ENCODE results near the gene PLEKHA6.

PLEKHA6 gene

DNA sequence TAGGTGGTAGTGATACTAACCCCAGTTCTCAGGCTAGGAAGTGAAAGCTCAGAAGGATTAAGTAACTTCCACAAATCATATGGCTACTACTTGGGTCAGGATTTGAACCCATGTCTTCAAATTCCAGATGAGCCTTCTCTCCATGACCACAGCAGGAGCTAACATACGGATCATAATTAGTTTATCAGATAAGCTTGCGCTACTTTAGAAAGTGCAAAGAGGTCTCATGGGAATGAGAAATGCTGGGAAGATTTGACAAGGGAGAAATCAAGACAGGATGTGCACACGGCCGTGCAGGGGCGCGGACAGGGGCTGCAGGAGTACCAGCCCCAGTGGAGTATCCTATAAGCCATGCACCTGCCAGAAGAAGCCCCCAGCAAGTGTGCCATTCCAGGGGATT is 5.2 kb downstream of the PLEKHA6 start:
- no peak for DNase-seq

GRCh38 chr1:204353213-204353910 is 6.4 kb downstream of the PLEKHA6 start:
- no peak for DNase-seq

DNA sequence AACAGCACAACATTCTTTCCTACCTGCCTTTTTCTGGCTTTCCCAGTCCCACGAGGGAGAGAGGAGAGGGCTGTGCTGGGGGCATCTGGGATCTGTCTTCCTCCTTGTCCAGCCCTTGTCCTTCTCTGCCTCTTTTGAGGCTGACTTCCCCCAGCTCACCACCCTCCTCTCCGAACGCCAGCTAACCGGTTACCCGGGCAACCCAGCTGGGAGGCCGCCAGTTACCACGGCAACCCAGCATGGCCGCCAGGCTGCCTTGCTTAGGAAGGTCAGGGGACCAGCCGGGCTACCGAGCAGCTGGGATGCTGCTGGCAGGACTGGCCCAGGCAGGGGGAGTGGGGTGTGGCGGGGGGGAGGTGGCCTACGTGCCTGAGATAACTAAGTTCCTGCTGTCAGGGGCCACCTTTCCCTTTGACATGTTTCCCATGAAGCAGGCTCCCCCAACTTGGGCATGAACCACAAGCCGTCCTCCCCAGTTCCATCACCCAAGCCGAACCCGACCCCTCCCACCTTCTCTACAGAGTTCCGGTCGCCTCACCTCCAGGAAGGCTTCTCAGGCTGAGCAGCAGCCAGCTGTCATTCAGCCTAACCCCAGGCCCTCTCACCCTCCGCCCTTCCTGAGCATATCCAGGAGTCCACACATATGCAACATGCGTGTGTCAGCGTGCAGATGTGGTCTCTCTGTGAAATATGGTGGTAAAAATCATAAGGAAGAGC is 8.7 kb downstream of the PLEKHA6 start:
- DNase-seq = no peak

GRCh38 chr1:204350312-204350711 is 9.4 kb downstream of the PLEKHA6 start:
- DNase-seq = no peak

DNA sequence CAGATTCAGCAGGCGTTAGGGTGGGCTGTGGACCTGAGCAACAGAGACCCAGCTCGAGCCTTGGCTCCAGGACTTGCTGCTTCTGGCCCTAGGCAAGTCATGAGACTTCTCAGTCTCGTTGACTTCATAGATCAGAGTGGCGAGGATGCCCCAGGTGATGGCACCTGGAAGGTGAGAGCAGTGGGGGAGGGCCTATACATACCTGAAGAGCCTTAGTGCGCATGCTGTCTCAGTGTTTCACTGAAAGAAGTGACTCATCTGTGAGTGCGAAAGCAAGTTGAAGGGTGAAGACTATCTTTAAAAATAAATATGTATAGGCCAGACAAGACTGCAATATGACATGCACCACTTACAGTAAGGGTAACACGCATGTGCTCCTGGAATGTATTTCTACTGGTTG is 10.1 kb downstream of the PLEKHA6 start:
- DNase-seq = no peak

GRCh38 chr1:204348722-204349121 is 11.0 kb downstream of the PLEKHA6 start:
- DNase-seq = no peak

DNA sequence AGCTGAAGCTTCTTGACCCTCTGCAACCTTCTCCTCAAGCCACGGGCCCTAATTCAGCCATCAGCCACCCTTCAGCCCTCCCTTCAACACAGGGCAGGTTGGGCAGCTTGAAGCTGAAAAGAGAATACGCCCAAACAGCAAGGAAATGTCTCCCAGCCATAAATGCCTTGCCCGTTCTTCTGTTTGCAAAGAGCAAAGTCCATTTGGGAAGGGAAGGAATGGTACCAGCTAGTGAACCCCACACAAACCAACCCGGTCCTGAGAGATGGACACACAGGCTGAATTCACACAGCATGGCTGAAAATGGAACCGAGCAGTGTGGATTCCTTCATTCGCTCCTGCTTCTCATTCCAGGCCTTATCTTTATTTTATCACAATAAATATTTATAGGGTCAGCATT is 11.5 kb downstream of the PLEKHA6 start:
- no peak for DNase-seq

DNA sequence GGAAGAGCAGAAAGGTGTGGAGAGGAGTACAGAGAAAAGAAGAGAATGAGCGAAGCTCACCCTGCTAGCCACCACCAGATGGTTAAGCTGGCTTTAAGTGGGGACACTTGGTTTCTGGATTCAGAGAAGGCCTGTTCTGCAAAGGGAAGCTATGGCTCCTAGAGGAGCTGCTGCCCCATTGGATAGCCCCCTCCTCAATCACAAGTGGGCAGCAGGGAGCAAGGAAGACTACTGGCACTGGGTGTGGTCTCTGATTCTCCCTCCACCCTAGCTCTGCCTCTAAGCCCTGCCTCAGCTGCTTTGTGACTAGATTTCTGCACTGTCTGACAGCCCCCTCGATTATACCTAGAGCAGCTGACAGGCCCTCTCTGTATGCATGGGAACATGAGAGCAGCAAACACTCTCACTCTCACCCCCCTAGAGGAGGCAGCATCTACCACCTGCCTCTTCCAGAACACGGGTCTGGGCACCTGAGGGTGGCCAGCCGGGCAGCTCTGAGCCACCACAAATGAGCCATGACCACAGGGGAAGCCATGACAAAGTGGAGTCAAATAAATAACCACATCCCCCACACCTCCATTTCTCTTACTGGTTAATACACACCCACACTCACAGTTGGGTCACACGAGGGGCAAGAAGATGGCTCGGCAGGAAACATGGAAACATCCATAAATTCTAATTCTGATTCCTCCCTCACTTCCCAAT is 13.6 kb downstream of the PLEKHA6 start:
- no peak for DNase-seq

DNA sequence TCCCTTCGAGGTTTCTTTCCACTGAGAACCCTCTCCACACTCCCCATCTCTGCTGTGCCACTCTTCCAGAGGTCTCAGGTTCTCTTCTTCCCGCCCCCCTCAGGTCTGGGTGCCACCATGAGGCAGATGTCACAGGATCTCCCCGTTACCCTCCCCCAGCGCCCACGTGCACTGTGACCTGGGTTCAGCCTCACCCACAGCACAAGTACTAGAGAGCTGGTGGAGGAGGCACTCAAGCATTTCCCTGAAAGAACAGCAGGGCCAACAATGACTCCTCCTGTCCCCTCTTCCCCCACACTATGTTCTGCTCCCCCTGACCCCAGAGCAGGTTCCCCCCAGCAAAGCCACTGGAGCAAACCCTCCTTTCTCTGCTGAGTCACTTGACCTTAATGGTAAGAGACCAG is 14.3 kb downstream of the PLEKHA6 start:
- DNase-seq = no peak

DNA sequence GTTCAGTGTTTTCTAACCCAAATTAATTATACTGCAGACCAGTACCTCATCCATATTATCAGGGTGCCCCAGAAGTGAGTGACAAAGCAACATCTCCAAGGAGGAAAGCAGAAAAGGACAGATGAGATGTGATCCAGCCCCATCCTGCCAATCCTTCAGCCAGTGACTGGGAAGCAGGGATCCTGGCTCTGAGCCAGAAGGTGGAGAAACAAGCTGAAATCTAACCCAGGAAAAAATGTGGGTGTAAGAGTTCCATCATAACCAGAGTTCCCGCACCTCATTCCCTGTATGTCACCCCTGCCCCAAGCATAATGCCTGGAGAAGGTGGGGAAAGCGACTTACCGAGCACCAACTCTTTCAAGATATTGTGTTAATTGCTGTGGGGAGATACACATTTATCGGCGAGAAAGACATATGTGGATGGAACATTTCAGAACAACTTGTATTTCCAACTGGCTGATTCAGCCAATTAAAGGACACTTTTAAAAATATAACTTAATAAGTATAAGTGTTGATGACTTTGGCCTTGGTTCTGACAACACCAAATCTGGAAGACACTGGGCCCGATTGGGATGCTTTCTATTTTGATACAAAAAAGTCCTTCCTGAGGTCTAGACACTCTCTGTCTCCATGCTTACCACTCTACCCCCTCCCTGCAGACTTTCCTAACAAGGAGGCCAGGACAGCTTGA is 14.9 kb downstream of the PLEKHA6 start:
- no peak for DNase-seq

DNA sequence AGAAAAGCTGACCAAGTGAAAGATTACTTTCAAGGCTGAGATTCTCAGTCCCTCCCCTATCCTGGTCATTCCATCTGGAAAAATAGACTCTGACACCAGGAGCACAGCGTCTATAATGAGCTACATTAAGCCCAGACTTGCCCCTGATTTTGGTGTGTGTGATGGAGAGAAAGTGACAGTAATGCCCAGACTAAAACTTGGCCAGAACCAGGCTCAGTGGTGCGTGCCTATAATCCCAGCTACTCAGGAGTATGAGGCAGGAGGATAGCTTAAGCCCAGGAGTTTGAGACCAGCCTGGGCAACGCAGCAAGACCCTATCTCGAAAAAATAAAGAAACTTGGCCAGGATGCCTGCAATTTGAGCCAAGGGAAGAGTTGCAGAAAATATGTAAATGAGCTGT is 15.9 kb downstream of the PLEKHA6 start:
- no peak for DNase-seq

DNA sequence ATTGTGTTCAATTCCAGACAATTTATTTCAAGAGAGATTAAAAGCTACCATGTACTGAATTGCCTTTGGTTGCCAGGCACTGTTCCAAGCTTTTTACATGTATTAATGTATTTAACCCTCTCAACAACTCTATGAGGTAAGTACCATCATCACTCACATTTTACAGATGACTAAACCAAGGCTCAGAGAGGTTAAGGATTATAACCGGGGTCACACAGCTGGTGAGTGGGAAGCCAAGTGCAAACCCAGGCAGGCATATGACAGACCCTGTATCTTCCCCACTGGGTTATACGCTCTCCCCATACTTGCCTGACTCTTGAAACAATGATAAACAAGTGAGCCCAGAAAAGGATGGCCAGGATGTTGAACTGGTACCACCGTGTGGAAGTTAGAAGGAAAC is 16.5 kb downstream of the PLEKHA6 start:
- DNase-seq = no peak

- DNase-seq = no peak
These were observed 17.4 kb downstream of the PLEKHA6 start for GRCh38 chr1:204342310-204342709.

DNA sequence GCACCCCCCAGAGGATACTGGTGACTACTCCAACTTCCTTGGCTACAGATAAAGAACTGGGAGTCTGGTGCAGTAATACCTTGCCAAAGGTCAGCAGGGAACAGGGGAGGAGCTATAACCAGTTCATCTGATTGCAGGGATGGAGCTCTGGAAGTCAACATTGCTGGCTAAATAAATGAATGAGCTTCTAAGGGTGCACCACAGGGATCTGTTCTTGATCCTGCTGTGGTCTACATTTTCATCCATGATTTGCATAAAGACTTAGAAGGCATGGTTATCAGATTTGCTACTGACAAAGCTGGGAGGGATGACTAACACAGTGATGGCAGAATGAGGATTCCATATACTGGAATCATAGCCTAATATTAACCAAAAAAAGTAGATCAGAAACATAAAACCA is 18.3 kb downstream of the PLEKHA6 start:
- no peak for DNase-seq

DNA sequence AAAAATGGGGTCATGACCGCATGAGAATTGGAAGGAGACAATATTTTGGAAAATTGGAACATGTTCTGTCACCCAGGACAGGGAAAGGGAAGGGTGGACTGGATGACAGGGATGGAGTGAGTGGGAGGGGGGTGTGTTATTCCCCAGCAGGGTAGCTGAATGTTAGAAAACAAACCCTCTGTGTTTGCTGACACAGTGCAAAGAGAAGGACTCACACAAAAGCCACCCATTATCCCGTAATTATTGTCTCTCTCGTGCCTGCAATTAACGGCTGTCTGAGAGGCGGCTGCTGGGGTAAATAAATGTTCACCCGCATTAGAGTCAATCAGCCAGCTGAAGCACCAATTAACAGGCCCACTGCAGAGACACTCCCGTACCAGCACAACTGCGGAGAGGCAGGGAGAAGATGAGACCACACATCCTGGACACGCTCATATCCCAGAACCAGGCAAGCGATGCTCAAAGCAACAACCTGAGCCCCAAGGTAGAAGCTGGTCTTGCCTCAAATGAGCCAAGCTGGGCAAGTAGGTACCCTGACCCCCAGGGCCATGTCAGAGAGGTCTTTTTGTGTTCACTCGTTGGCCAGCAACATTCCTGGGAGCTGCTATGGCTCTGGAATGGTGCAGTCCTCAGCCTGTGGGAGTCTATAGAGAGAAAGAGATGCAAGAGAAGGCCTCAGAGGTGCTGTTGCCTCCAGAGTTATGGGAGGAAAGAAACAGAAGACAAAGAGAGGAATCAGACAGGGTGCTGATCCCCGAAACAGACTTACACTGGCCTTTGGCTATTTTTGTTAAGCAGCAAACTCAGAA is 19.4 kb downstream of the PLEKHA6 start:
- DNase-seq = no peak

- DNase-seq = no peak
These were observed 20.2 kb downstream of the PLEKHA6 start for GRCh38 chr1:204339541-204339940.

DNA sequence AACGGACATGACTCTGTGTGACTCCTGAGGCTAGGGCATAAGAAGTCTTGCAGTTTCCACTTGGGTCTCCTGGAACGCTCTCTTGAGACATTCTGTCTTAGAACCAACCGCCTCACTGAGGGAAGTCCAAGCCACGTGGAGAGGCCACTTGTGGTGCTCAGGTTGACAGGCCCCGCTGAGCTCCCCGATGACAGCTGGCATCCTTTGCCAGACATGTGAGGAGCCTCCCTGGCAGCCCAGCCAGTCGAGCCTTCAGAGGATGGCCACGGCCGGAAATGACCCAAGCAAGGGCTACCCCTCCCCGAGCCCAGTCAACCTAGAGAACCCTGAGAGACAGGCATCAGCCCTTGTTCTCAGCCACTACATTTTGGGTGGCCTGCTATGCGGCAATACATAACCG is 20.7 kb downstream of the PLEKHA6 start:
- no peak for DNase-seq

DNA sequence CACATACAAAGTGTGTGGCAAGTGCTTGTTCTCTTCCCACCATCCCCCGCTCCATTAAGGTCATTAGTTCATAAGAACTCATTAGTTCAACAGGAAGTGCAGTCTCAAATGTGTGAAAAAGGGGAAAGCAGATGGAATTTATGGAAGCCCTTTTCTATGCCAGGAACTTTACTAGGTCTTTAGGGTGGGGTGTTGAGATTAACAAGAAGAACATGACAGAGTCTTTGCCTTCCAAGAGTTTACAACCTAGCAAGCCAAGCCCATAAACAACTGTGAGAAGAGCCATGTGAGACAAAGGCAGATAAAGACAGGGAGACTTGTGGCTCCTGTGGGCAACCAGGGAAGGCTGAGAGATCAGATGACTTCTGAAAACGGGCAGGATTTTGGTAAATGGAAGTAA is 21.4 kb downstream of the PLEKHA6 start:
- DNase-seq = no peak

GRCh38 chr1:204337583-204337982 is 22.1 kb downstream of the PLEKHA6 start:
- no peak for DNase-seq

DNA sequence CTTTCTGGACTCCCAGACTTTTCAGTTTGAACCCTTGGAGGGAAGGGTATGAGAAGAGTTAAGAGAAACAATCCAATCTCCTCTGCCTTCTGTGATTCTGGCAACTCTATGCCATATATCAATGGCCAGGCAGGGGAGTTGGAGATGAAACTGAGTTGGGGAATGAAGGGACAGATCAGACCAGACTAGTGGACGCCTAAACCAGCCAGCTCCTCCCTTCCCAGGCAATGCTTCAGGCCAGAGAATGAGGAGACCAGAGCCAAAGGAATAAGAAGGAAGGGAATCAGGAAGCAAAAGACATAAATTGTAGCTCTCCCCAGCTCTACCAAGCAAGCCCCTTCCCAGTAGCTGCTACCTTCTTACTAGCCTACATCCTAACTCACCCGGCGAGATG is 22.7 kb downstream of the PLEKHA6 start:
- DNase-seq = no peak

- no peak for DNase-seq
These were observed 23.2 kb downstream of the PLEKHA6 start for GRCh38 chr1:204336421-204337035.

GRCh38 chr1:204335533-204335932 is 24.2 kb downstream of the PLEKHA6 start:
- no peak for DNase-seq

Measured in inflammatory macrophage treated with lipopolysaccharide for 1 hour (primary cell).